Activated CD8-positive, alpha-beta memory T cell treated with anti-CD3 and anti-CD28 coated beads for 36 hours (primary cell): ENCODE results near the gene OSBPL10. TPM values are rescaled to one million over a fixed set of nuclear protein-coding genes. Genes with fewer than 3 reads are reported as not detected.
"Not testable (repeated sequence)": the region's sequence is repeated elsewhere in the genome, so short reads cannot be mapped to it uniquely, and the experiment has no call there.

ENCODE experiments used
- CTCF ChIA-PET: fragments of 350-600 bp; sonication (Branson Sonifier 250); formaldehyde crosslinking; loops from one replicate; lab custom pipeline; 2021; ENCODE audit warnings: antibody characterized with exemption; lab: Charles Lee
- POLR2A ChIA-PET: fragments of 350-600 bp; sonication (Branson Sonifier 250); formaldehyde crosslinking; loops from one replicate; lab custom pipeline; 2021; ENCODE audit warnings: antibody characterized with exemption; lab: Charles Lee
- total RNA-seq, 2 experiments: library from RNA; stranded (reverse); gene quantifications; one replicate each; pipeline ENCODE4 v1.2.3, GENCODE V29; 2021

The OSBPL10 gene
- total RNA-seq, result 1 to 10 TPM; 3.4 to 3.6 TPM

- ChIA-PET POLR2A (no interaction called here), CTCF (no interaction called here)
Measured at GRCh38 chr3:31981206-31982181, at the start of gene OSBPL10, which contains the start of gene ZNF860. TSS of gene OSBPL10 (minus strand) at chr3:31981262. CDS start at chr3:31981179, 83 bp downstream. TSS of gene ZNF860 (plus strand) at chr3:31981750. CDS start at chr3:31989080, 7,330 bp downstream.

GRCh38 chr3:32026593-32026992, 45.5 kb upstream of the OSBPL10 start:
- ChIA-PET CTCF (no interaction called here), POLR2A (no interaction called here)

GRCh38 chr3:32022947-32023346, 41.9 kb upstream of the OSBPL10 start:
- CTCF ChIA-PET, result interaction anchor here (1.7 kb wide), 1 partner anchor 121 kb away, joined by 6 read pairs; no protein-coding TSS in a partner anchor
- POLR2A ChIA-PET, result no interaction called here

- ChIA-PET CTCF (interaction anchor here (1.7 kb wide), 1 partner anchor 122 kb away, joined by 6 read pairs; no protein-coding TSS in a partner anchor), POLR2A (no interaction called here)
Measured at GRCh38 chr3:32021748-32022147, 40.7 kb upstream of the OSBPL10 start.

- ChIA-PET POLR2A (no interaction called here), CTCF (interaction anchor here (2.1 kb wide), 1 partner anchor 123 kb away, joined by 10 read pairs; no protein-coding TSS in a partner anchor)
Measured at GRCh38 chr3:32021155-32021554, 40.1 kb upstream of the OSBPL10 start.

- ChIA-PET CTCF (interaction anchor here (0.7 to 2.2 kb wide), 4 partner anchors 118 to 127 kb away, joined by 3 to 10 read pairs (median 6); no protein-coding TSS in a partner anchor), POLR2A (no interaction called here)
Measured at GRCh38 chr3:32018757-32019564, 37.9 kb upstream of the OSBPL10 start.

- ChIA-PET POLR2A (no interaction called here), CTCF (interaction anchor here (1.5 kb wide), 1 partner anchor 127 kb away, joined by 7 read pairs; no protein-coding TSS in a partner anchor)
Measured at GRCh38 chr3:32017286-32017685, 36.2 kb upstream of the OSBPL10 start.

GRCh38 chr3:32015638-32016037, 34.6 kb upstream of the OSBPL10 start:
- CTCF ChIA-PET, POLR2A ChIA-PET: not testable (repeated sequence)

- CTCF ChIA-PET, result not testable (repeated sequence)
Measured at GRCh38 chr3:32010699-32011098, 29.6 kb upstream of the OSBPL10 start.

GRCh38 chr3:32009957-32010356, 28.9 kb upstream of the OSBPL10 start:
- CTCF ChIA-PET, result no interaction called here
- POLR2A ChIA-PET, result interaction anchor here (0.6 kb wide), 1 partner anchor 74 kb away, joined by 5 read pairs; no protein-coding TSS in a partner anchor

More at GRCh38 chr3:32010699-32011098, 29.6 kb upstream of the OSBPL10 start:
- POLR2A ChIA-PET, result not testable (repeated sequence)

- ChIA-PET POLR2A (no interaction called here), CTCF (no interaction called here)
Measured at GRCh38 chr3:32009101-32009500, 28.0 kb upstream of the OSBPL10 start.

GRCh38 chr3:32004113-32004765, 23.2 kb upstream of the OSBPL10 start:
- POLR2A ChIA-PET, result no interaction called here
- CTCF ChIA-PET, result no interaction called here

- POLR2A ChIA-PET, result no interaction called here
- CTCF ChIA-PET, result no interaction called here
Measured at GRCh38 chr3:32003380-32003779, 22.3 kb upstream of the OSBPL10 start.

- CTCF ChIA-PET, result no interaction called here
- POLR2A ChIA-PET, result no interaction called here
Measured at GRCh38 chr3:32002561-32003368, 21.7 kb upstream of the OSBPL10 start.

GRCh38 chr3:32000877-32001276, 19.8 kb upstream of the OSBPL10 start:
- ChIA-PET POLR2A (no interaction called here), CTCF (no interaction called here)

- CTCF ChIA-PET, result no interaction called here
- POLR2A ChIA-PET, result no interaction called here
Measured at GRCh38 chr3:31999907-32000439, 18.9 kb upstream of the OSBPL10 start.

GRCh38 chr3:31997500-31997899, 16.4 kb upstream of the OSBPL10 start:
- CTCF ChIA-PET, result interaction anchor here (1.0 kb wide), 1 partner anchor 267 kb away, joined by 3 read pairs; no protein-coding TSS in a partner anchor
- POLR2A ChIA-PET, result no interaction called here

- ChIA-PET CTCF (no interaction called here), POLR2A (no interaction called here)
Measured at GRCh38 chr3:31996195-31996594, 15.1 kb upstream of the OSBPL10 start.
